Measurements from ENCODE around the gene CGRRF1.

CGRRF1 gene

GRCh38 chr14:54556535-54556934, 46.8 kb downstream of the CGRRF1 start:
- no peaks in the 10 kb centered on the region for H3K79me2 ChIP-seq (ENCODE audit: insufficient read depth, low read length)
- H3F3A ChIP-seq (ENCODE audit: low read depth) = no peaks in the 10 kb centered on the region
- H3K9me2 ChIP-seq (replicated peaks; ENCODE audit: low read depth, low read length) = no peaks in the 10 kb centered on the region
- no peaks in the 10 kb centered on the region for H3K4me1 ChIP-seq (ENCODE audit: insufficient read depth, low read length, poor library complexity, severe bottlenecking)
- no peaks in the 10 kb centered on the region for H4K20me1 ChIP-seq (ENCODE audit: insufficient read depth, low read length, poor library complexity, severe bottlenecking)
- H3K4me3 ChIP-seq (ENCODE audit: low read length, poor library complexity, severe bottlenecking) = no peak overlapping the region
- H3K4me2 ChIP-seq (ENCODE audit: low read depth, low read length, poor library complexity, severe bottlenecking) = no peak overlapping the region
- no peak overlapping the region for H2AFZ ChIP-seq (ENCODE audit: low read length)
- no peaks in the 10 kb centered on the region for H3K27me3 ChIP-seq (ENCODE audit: insufficient read depth, low read length, poor library complexity, severe bottlenecking)
- no peaks in the 10 kb centered on the region for H3K9me3 ChIP-seq (ENCODE audit: insufficient read depth, low read depth, low read length)
- H3K36me3 ChIP-seq (ENCODE audit: insufficient read depth, low read length) = no peaks in the 10 kb centered on the region
- TF ChIP-seq CTCF (conservative IDR thresholded peaks at IDR 0.05; ENCODE audit: low read length) (no peak), EZH2phosphoT487 (IDR thresholded peaks at IDR 0.05; ENCODE audit: borderline replicate concordance) (no peak)
- no peak overlapping the region for H3K9ac ChIP-seq (ENCODE audit: low read depth, low read length, poor library complexity, severe bottlenecking)

GRCh38 chr14:54562334-54562733, 52.6 kb downstream of the CGRRF1 start:
- no peaks in the 10 kb centered on the region for H3K36me3 ChIP-seq (ENCODE audit: insufficient read depth, low read length)
- H3K79me2 ChIP-seq (ENCODE audit: insufficient read depth, low read length) = no peaks in the 10 kb centered on the region
- H3K4me1 ChIP-seq (ENCODE audit: insufficient read depth, low read length, poor library complexity, severe bottlenecking) = peaks cover 13% of the 10 kb centered on the region
- no peak overlapping the region for H2AFZ ChIP-seq (ENCODE audit: low read length)
- H3K9me3 ChIP-seq (ENCODE audit: insufficient read depth, low read depth, low read length) = no peaks in the 10 kb centered on the region
- no peak overlapping the region for H3K9ac ChIP-seq (ENCODE audit: low read depth, low read length, poor library complexity, severe bottlenecking)
- H3K4me3 ChIP-seq (ENCODE audit: low read length, poor library complexity, severe bottlenecking) = no peak overlapping the region
- H3F3A ChIP-seq (ENCODE audit: low read depth) = peaks cover 10% of the 10 kb centered on the region
- no peak overlapping the region for H3K4me2 ChIP-seq (ENCODE audit: low read depth, low read length, poor library complexity, severe bottlenecking)
- H3K9me2 ChIP-seq (replicated peaks; ENCODE audit: low read depth, low read length) = no peaks in the 10 kb centered on the region
- H3K27me3 ChIP-seq (ENCODE audit: insufficient read depth, low read length, poor library complexity, severe bottlenecking) = no peaks in the 10 kb centered on the region
- TF ChIP-seq EZH2phosphoT487 (IDR thresholded peaks at IDR 0.05; ENCODE audit: borderline replicate concordance) = no peak
- no peaks in the 10 kb centered on the region for H4K20me1 ChIP-seq (ENCODE audit: insufficient read depth, low read length, poor library complexity, severe bottlenecking)

GRCh38 chr14:54564071-54564867, 54.6 kb downstream of the CGRRF1 start:
- H3K9ac ChIP-seq (ENCODE audit: low read depth, low read length, poor library complexity, severe bottlenecking) = no peak overlapping the region

More at GRCh38 chr14:54564071-54564867, 54.6 kb downstream of the CGRRF1 start:
- H3F3A ChIP-seq (ENCODE audit: low read depth) = peaks cover 10% of the 10 kb centered on the region
- H3K4me3 ChIP-seq (ENCODE audit: low read length, poor library complexity, severe bottlenecking) = peak overlapping the region; percentile 82
- H4K20me1 ChIP-seq (ENCODE audit: insufficient read depth, low read length, poor library complexity, severe bottlenecking) = no peaks in the 10 kb centered on the region
- no peaks in the 10 kb centered on the region for H3K9me2 ChIP-seq (replicated peaks; ENCODE audit: low read depth, low read length)
- H2AFZ ChIP-seq (ENCODE audit: low read length) = 0 out of 2 replicates have a peak overlapping the region, but pooled peaks have one; percentile 94
- TF ChIP-seq CTCF (conservative IDR thresholded peaks at IDR 0.05; ENCODE audit: low read length) (peak; percentile 96), EZH2phosphoT487 (IDR thresholded peaks at IDR 0.05; ENCODE audit: borderline replicate concordance) (no peak)
- peaks cover 23% of the 10 kb centered on the region for H3K4me1 ChIP-seq (ENCODE audit: insufficient read depth, low read length, poor library complexity, severe bottlenecking)
- 0 out of 2 replicates have a peak, but pooled peaks cover 4% of the 10 kb centered on the region for H3K79me2 ChIP-seq (ENCODE audit: insufficient read depth, low read length)
- peak overlapping the region; percentile 90 for H3K4me2 ChIP-seq (ENCODE audit: low read depth, low read length, poor library complexity, severe bottlenecking)
- H3K36me3 ChIP-seq (ENCODE audit: insufficient read depth, low read length) = no peaks in the 10 kb centered on the region
- H3K27me3 ChIP-seq (ENCODE audit: insufficient read depth, low read length, poor library complexity, severe bottlenecking) = no peaks in the 10 kb centered on the region
- no peaks in the 10 kb centered on the region for H3K9me3 ChIP-seq (ENCODE audit: insufficient read depth, low read depth, low read length)

Measured in Loucy (cell line).